Measurements from ENCODE around the gene ERG. TPM values are rescaled to one million over a fixed set of nuclear protein-coding genes. Genes with fewer than 3 reads are reported as not detected.

Gene ERG
- total and polyA plus RNA-seq, 2 of the 8 experiments (the other 6 are each of a cell fraction or from before 2014, with no cell fraction given): 1.0 to 3.0 TPM

GRCh38 chr21:38504066-38504465 is 5.8 kb upstream of the ERG start (continued):
- TF ChIP-seq RAD21 (IDR thresholded peaks at IDR 0.05 in 1 of 2, conservative IDR thresholded peaks at IDR 0.05 in 1 of 2; ENCODE audit: low read depth in 2 of 2, low read length in 2 of 2): no peak
- TF ChIP-seq RXRA (IDR thresholded peaks at IDR 0.05; ENCODE audit: insufficient read depth, low read depth, low read length): no peak
- TF ChIP-seq MAX (IDR thresholded peaks at IDR 0.05): no peak
- no peak for TF ChIP-seq SP2 (IDR thresholded peaks at IDR 0.05; ENCODE audit: low read length)

Measured in H1 (cell line).